Endothelial cell of umbilical vein (primary cell): Measurements from ENCODE around the gene SOHLH1. TPM values are rescaled to one million over a fixed set of nuclear protein-coding genes. Genes with fewer than 3 reads are reported as not detected.

ENCODE experiments used
- BruUV-seq: library from RNA; stranded (reverse); fragments of 400-500 nt; replicated peaks from 2 replicates; lab custom pipeline; 2021; lab: Mats Ljungman, UMichigan
- CTCF ChIA-PET: fragments of 300-600, 350-600 bp; sonication (Branson Sonifier 250); formaldehyde crosslinking; loops from one replicate; lab custom pipeline; 2021; ENCODE audit warnings: antibody characterized with exemption, inconsistent platforms; lab: Charles Lee
- POLR2A ChIA-PET: fragments of 300-600, 350-600 bp; sonication (Branson Sonifier 250); formaldehyde crosslinking; loops from one replicate; lab custom pipeline; 2021; ENCODE audit warnings: antibody characterized with exemption, inconsistent platforms; lab: Charles Lee
- DNase-seq: peaks from one replicate; pipeline ENCODE4 v3.0.0-alpha.2; 2011; ENCODE audit warnings: low read depth, low spot score
- FAIRE-seq: peaks from 2 replicates; lab custom pipeline; 2011; peaks lifted over from hg19 to GRCh38; lab: Jason Lieb, UNC
- H2AFZ ChIP-seq: 2 replicates; pipeline ENCODE4 v1.6.0; 2012; ENCODE audit warnings: low read depth, low read length, control low read depth, inconsistent platforms
- H3K27ac ChIP-seq: 2 replicates; pipeline ENCODE4 v1.5.1; 2011; ENCODE audit warnings: low read depth, mild to moderate bottlenecking, control low read depth, low read length, moderate library complexity; ENCODE audit not compliant: insufficient read depth
- H3K27me3 ChIP-seq, 2 experiments: 2 replicates each; pipeline versions ENCODE4 v1.6.0 to v1.6.1; 2011; ENCODE audit warnings: low read length in 2 of 2, mixed read lengths in 1 of 2; ENCODE audit not compliant: control insufficient read depth in 2 of 2, insufficient read depth in 2 of 2
- H3K36me3 ChIP-seq, 2 experiments: 2 replicates in 1 of 2; 3 replicates in 1 of 2; pipeline ENCODE4 v1.5.1; 2011; ENCODE audit warnings: low read length in 2 of 2, mild to moderate bottlenecking in 1 of 2, moderate library complexity in 1 of 2; ENCODE audit not compliant: control insufficient read depth in 2 of 2, insufficient read depth in 2 of 2; ENCODE audit errors: extremely low read depth in 1 of 2
- H3K4me1 ChIP-seq: 3 replicates; pipeline ENCODE4 v1.5.1; 2011; ENCODE audit warnings: mild to moderate bottlenecking, low read length; ENCODE audit not compliant: control insufficient read depth, insufficient read depth; ENCODE audit errors: extremely low read depth
- H3K4me2 ChIP-seq: 2 replicates; pipeline ENCODE4 v1.6.1; 2011; ENCODE audit warnings: low read length, control low read depth, mixed read lengths; ENCODE audit not compliant: insufficient read depth
- H3K4me3 ChIP-seq, 3 experiments: fragments of 200-600 bp in 1 of 3; sonication (generic), shearing (Covaris generic) in 1 of 3; replicated peaks in 1 of 3; 2 replicates each; pipeline ENCODE4 v1.5.1; 2011 to 2016; ENCODE audit warnings: control low read depth in 3 of 3, low read length in 3 of 3, mild to moderate bottlenecking in 2 of 3, inconsistent platforms in 1 of 3, low read depth in 1 of 3, moderate library complexity in 1 of 3; ENCODE audit not compliant: insufficient read depth in 1 of 3
- H3K79me2 ChIP-seq: 2 replicates; pipeline ENCODE4 v1.6.0; 2012; ENCODE audit warnings: low read length, inconsistent platforms; ENCODE audit not compliant: control insufficient read depth, insufficient read depth
- H3K9ac ChIP-seq: replicated peaks from 2 replicates; pipeline ENCODE3; 2011; ENCODE audit warnings: low read length, control low read depth; ENCODE audit not compliant: insufficient read depth; ENCODE audit errors: extremely low read depth
- H3K9me1 ChIP-seq: replicated peaks from 3 replicates; pipeline ENCODE4 v1.6.0; 2011; ENCODE audit warnings: mild to moderate bottlenecking, low read length; ENCODE audit not compliant: control insufficient read depth, insufficient read depth; ENCODE audit errors: extremely low read depth
- H3K9me3 ChIP-seq: replicated peaks from 2 replicates; pipeline ENCODE4 v1.5.1; 2012; ENCODE audit warnings: low read length, inconsistent platforms; ENCODE audit not compliant: control insufficient read depth, insufficient read depth
- H4K20me1 ChIP-seq: replicated peaks from 2 replicates; pipeline ENCODE3; 2011; ENCODE audit warnings: mild to moderate bottlenecking, low read length; ENCODE audit not compliant: control insufficient read depth, insufficient read depth; ENCODE audit errors: extremely low read depth
- EZH2 ChIP-seq: IDR thresholded peaks from 2 replicates; pipeline ENCODE4 v1.6.1; 2012; ENCODE audit warnings: borderline replicate concordance, low read depth, mild to moderate bottlenecking, moderate library complexity, low read length, inconsistent platforms; ENCODE audit not compliant: severe bottlenecking
- FOS ChIP-seq: IDR thresholded peaks from 2 replicates; pipeline ENCODE4 v1.6.1; 2011; ENCODE audit warnings: mild to moderate bottlenecking, low read length, moderate library complexity, borderline replicate concordance; ENCODE audit not compliant: insufficient read depth
- GATA2 ChIP-seq: IDR thresholded peaks from 2 replicates; pipeline ENCODE4 v1.7.0; 2011; ENCODE audit warnings: low read depth, mild to moderate bottlenecking, moderate library complexity, mixed read lengths, low read length; ENCODE audit not compliant: insufficient read length, insufficient read depth
- JUN ChIP-seq: IDR thresholded peaks from 2 replicates; pipeline ENCODE4 v1.6.1; 2011; ENCODE audit warnings: borderline replicate concordance, low read depth; ENCODE audit not compliant: insufficient read length, insufficient read depth
- MYC ChIP-seq: IDR thresholded peaks from one replicate; pipeline ENCODE4 v1.6.1; 2011; ENCODE audit warnings: mild to moderate bottlenecking, low read depth, low read length
- POLR2A ChIP-seq: IDR thresholded peaks from 2 replicates; pipeline ENCODE4 v1.6.1; 2012; ENCODE audit warnings: low read depth, mild to moderate bottlenecking, control low read depth, low read length
- POLR2AphosphoS5 ChIP-seq: IDR thresholded peaks from 2 replicates; pipeline ENCODE4 v1.6.1; 2012; ENCODE audit warnings: low read depth, mild to moderate bottlenecking, control low read depth, low read length, moderate library complexity; ENCODE audit not compliant: insufficient read depth
- dilution Hi-C: fragments of 300-500 bp; cut with MboI; formaldehyde crosslinking; loops from one replicate; pipeline ENCODE4 v1.15.0; 2019; ENCODE audit warnings: low sequenced_read_pairs; ENCODE audit not compliant: extremely low pct_ligation_motif_present
- intact Hi-C: fragments of 100-400 bp; cut with micrococcal nuclease; formaldehyde crosslinking; loops from one replicate; pipeline ENCODE4 v1.10.0; 2022
- polyA plus RNA-seq, 4 experiments: library from polyadenylated mRNA; depleted of rRNA in 3 of 4; stranded (reverse) in 3 of 4; unstranded in 1 of 4; fragments of >200 nt; gene quantifications; 2 replicates each; pipeline versions ENCODE4 v1.2.1 to v1.2.3, GENCODE V29; 2011 to 2012; ENCODE audit warnings: missing spikeins in 1 of 4
- total RNA-seq: library from RNA; stranded (reverse); gene quantifications from 2 replicates; pipeline ENCODE4 v1.2.3, GENCODE V29; 2021
- TF ChIP-seq, protein P1 (sequence below), 2 donors: IDR thresholded peaks; 1 replicate in 1 of 2; 2 replicates in 1 of 2; pipeline ENCODE4 v1.5.1; 2011; ENCODE audit warnings: low read length in 2 of 2, mild to moderate bottlenecking in 2 of 2, moderate library complexity in 2 of 2, control low read depth in 1 of 2, inconsistent platforms in 1 of 2, low read depth in 1 of 2; ENCODE audit not compliant: insufficient read depth in 1 of 2; ENCODE audit errors: extremely low read depth in 1 of 2
- TF ChIP-seq, protein P2 (sequence below): IDR thresholded peaks from 2 replicates; pipeline ENCODE4 v1.6.1; 2011; ENCODE audit not compliant: insufficient read depth, insufficient read length

Gene SOHLH1
- total and polyA plus RNA-seq, 2 donors (not counting 3 experiments of a cell fraction or from before 2014, with no cell fraction given) = not detected

DNA sequence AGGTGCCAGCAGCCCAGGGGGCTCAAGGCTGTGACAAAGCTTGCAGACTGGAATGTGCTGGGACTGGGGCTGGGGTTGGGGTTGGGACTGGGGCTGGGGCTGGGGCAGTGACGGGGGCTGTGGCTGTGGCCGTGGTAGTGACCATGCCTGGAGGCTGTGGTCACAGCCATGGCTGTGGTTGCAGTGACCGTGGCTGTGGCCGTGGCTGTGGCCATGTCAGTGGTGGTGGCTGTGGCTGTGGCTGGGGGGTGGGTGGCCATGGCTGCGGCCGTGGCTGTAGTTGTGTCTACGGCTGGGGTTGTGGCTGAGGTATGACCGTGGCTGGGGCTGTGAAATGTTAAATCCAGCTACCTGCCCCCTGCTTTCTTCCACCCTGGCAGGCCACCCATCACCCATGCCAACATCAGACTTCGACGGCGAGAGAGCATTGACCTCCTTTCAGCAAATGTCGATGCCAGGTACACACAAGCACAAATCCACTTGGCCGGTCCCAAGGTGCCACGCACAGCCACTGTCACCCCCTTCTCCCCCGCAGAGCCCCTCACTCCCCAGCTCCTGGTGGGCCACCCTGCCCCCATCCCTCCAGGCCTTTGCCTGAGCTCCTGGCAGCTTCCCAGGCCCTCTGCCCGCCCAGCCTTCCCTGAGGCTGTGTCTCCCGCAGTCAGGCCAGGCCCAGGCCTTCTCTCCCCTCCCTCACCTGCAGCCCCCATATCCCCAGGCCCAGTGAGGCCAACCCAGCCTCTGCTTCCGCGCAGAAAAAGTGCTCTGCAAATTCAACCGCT is 20.9 kb downstream of the SOHLH1 start:
- no peak overlapping the region for H3K27ac ChIP-seq
- no peaks in the 10 kb centered on the region for H3K9me1 ChIP-seq
- H4K20me1 ChIP-seq = no peaks in the 10 kb centered on the region
- ChIA-PET CTCF (interaction anchor here (0.6 kb wide), 1 partner anchor 77 kb away, joined by 4 read pairs; no protein-coding TSS in a partner anchor), POLR2A (no interaction called here)
- no peaks in the 10 kb centered on the region for H3K4me1 ChIP-seq
- H3K79me2 ChIP-seq = no peaks in the 10 kb centered on the region
- intact Hi-C loops (no loop called here), dilution Hi-C loops (no loop called here)
- no peak overlapping the region for H3K4me2 ChIP-seq
- TF ChIP-seq JUN = no peak
- no peak for TF ChIP-seq FOS
- no peak for TF ChIP-seq GATA2
- no peak for TF ChIP-seq MYC
- no peak for TF ChIP-seq POLR2AphosphoS5
- TF ChIP-seq, protein P1, sequence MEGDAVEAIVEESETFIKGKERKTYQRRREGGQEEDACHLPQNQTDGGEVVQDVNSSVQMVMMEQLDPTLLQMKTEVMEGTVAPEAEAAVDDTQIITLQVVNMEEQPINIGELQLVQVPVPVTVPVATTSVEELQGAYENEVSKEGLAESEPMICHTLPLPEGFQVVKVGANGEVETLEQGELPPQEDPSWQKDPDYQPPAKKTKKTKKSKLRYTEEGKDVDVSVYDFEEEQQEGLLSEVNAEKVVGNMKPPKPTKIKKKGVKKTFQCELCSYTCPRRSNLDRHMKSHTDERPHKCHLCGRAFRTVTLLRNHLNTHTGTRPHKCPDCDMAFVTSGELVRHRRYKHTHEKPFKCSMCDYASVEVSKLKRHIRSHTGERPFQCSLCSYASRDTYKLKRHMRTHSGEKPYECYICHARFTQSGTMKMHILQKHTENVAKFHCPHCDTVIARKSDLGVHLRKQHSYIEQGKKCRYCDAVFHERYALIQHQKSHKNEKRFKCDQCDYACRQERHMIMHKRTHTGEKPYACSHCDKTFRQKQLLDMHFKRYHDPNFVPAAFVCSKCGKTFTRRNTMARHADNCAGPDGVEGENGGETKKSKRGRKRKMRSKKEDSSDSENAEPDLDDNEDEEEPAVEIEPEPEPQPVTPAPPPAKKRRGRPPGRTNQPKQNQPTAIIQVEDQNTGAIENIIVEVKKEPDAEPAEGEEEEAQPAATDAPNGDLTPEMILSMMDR (IDR thresholded peaks at IDR 0.05; ENCODE audit: extremely low read depth in 1 of 2, insufficient read depth in 1 of 2, low read depth in 1 of 2, low read length in 2 of 2) = no peak
- no peak for TF ChIP-seq EZH2
- TF ChIP-seq POLR2A = no peak
- TF ChIP-seq, protein P2, sequence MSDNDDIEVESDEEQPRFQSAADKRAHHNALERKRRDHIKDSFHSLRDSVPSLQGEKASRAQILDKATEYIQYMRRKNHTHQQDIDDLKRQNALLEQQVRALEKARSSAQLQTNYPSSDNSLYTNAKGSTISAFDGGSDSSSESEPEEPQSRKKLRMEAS = no peak
- no TSS peak for BruUV-seq
- H2AFZ ChIP-seq = no peak overlapping the region
- no peak overlapping the region for H3K4me3 ChIP-seq
- H3K36me3 ChIP-seq = no peaks in the 10 kb centered on the region
- H3K9me3 ChIP-seq = no peaks in the 10 kb centered on the region
- H3K9ac ChIP-seq = no peak overlapping the region
- FAIRE-seq (no peak), DNase-seq (no peak)
- H3K27me3 ChIP-seq = no peaks in the 10 kb centered on the region
